Neural crest cell (in vitro differentiated cells): ENCODE data around the gene GLRX5. TPM values are rescaled to one million over a fixed set of nuclear protein-coding genes. Genes with fewer than 3 reads are reported as not detected.

Experiments
- DNase-seq: peaks from one replicate; pipeline ENCODE4 v3.0.0; 2021; ENCODE audit warnings: low read depth, mixed read lengths, low spot score
- H3K27ac Mint-ChIP-seq: one replicate; pipeline ENCODE4 v1.8.0; 2021; ENCODE audit warnings: mild to moderate bottlenecking, mixed read lengths; ENCODE audit not compliant: unreplicated experiment
- H3K27me3 Mint-ChIP-seq: 2 replicates; pipeline ENCODE4 v1.8.0; 2021; ENCODE audit warnings: low read depth, mild to moderate bottlenecking, mixed read lengths
- H3K36me3 Mint-ChIP-seq: 2 replicates; pipeline ENCODE4 v1.8.0; 2021; ENCODE audit warnings: low read depth, mild to moderate bottlenecking, mixed read lengths
- H3K4me1 Mint-ChIP-seq: 2 replicates; pipeline ENCODE4 v1.8.0; 2021; ENCODE audit warnings: mixed read lengths
- H3K4me3 Mint-ChIP-seq: one replicate; pipeline ENCODE4 v1.8.0; 2021; ENCODE audit warnings: mild to moderate bottlenecking, mixed read lengths
- H3K9me3 Mint-ChIP-seq: 2 replicates; pipeline ENCODE4 v1.8.0; 2021; ENCODE audit warnings: mixed read lengths
- CTCF ChIP-seq: fragments of 200-600 bp; sonication (generic); conservative IDR thresholded peaks from 2 replicates; pipeline ENCODE4 v1.5.0; 2021; ENCODE audit warnings: antibody characterized with exemption, mild to moderate bottlenecking
- total RNA-seq: library from RNA; stranded (reverse); gene quantifications from 2 replicates; pipeline ENCODE4 v1.2.1, GENCODE V29; 2021

The GLRX5 gene
- total RNA-seq, 1 donor from 2014 or later, result 69.3 TPM

DNA sequence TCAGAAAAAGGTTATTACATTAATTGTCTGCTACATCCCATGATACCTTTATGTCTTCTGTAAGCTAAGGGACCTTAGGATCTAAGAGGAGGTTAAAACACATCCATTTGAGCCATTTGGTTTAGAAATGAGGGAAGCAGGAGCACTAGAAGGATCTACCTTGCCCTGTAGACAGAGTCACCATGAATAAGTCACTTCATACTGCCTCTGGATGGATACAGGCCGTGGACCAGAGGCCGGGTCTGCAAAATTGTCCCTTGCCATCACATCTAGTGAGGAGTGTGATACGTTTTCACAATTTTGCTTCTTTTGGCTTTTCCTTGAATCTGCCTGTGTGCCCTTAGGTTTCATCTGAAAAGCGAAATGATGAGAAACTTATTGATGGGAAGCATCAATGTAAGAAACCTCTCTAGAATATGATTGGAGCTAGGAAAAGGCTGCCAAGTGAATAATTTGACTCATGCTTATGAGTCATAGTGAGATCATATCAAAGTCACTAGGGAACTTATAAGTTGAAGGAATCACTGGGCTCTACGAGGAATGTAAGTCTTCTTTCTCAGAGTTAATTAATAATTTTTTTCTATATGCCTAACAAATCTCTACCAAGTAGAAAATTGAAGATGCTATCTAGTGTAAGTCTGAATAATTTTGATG lies 10.8 kb downstream of the GLRX5 start:
- Mint-ChIP-seq H3K4me1 (peaks cover 9% of the 10 kb centered on the region), H3K9me3 (no peaks in the 10 kb centered on the region), H3K27ac (no peak overlapping the region), H3K4me3 (no peak overlapping the region), H3K27me3 (no peaks in the 10 kb centered on the region), H3K36me3 (peaks cover 10% of the 10 kb centered on the region)
- DNase-seq, result no peak
- TF ChIP-seq CTCF, result no peak

DNA sequence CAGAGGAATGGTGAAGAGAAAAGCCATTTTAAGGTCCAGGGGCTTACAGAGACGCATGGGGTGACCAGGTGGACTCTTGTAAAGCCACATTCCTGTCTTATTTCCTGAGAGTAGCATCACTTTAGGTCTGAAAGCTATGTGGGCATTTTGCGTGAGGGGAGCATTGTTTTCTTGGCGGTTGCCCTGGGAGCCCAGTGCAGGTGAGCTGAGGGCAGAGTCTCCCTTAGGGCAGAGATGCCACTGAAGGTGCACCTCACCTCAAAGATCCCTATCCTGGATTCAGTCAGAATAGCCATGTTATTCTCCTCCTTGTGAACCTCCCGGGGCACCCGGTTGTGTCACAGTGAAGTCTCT lies 12.4 kb downstream of the GLRX5 start:
- Mint-ChIP-seq H3K27ac (no peak overlapping the region), H3K36me3 (peaks cover 14% of the 10 kb centered on the region), H3K4me3 (no peak overlapping the region), H3K4me1 (peaks cover 9% of the 10 kb centered on the region), H3K9me3 (peaks cover 5% of the 10 kb centered on the region), H3K27me3 (no peaks in the 10 kb centered on the region)
- no peak for TF ChIP-seq CTCF
- no peak for DNase-seq

DNA sequence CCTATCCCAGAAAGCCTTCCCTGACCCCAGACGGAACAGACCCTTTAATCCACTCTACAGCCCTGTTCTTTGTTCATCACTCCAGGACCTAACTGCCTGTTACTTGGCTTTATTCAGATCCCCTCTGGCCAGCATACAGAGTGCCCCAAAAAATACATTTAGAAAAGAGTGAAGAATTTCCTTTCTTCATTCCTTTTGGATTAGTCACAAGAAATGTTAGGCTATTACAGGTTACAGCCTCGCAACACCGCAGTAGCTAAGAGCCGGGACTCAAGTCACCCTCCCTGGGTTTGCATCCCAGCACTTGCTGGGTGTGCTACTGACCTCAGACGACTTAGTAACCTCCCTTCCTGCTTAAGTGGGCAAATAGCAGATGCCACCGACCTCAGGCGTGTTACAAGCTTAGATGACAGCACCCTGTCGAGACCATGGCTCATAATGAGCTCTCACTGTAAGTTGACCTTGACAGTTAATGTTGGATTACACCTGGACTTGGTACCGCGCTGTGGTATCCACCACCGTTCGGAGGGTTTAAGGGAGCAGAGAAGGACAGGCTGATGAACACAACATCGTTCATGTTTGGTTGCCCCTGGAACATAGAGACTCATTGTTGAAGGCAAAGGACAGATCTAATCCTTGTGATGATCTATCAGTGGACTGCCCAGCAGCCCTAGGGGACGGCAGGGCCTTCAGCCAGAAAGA lies 12.9 kb downstream of the GLRX5 start:
- peaks cover 9% of the 10 kb centered on the region for H3K4me1 Mint-ChIP-seq
- H3K9me3 Mint-ChIP-seq, result peaks cover 5% of the 10 kb centered on the region
- H3K27me3 Mint-ChIP-seq, result no peaks in the 10 kb centered on the region
- H3K4me3 Mint-ChIP-seq, result no peak overlapping the region
- H3K36me3 Mint-ChIP-seq, result peaks cover 14% of the 10 kb centered on the region
- DNase-seq, result no peak
- no peak for TF ChIP-seq CTCF
- H3K27ac Mint-ChIP-seq, result no peak overlapping the region

GRCh38 chr14:95548328-95548929 lies 13.6 kb downstream of the GLRX5 start:
- no peak for DNase-seq
- H3K27ac Mint-ChIP-seq, result no peak overlapping the region
- no peak overlapping the region for H3K4me3 Mint-ChIP-seq
- H3K27me3 Mint-ChIP-seq, result no peaks in the 10 kb centered on the region
- H3K9me3 Mint-ChIP-seq, result peaks cover 5% of the 10 kb centered on the region
- peaks cover 14% of the 10 kb centered on the region for H3K36me3 Mint-ChIP-seq
- peaks cover 9% of the 10 kb centered on the region for H3K4me1 Mint-ChIP-seq
- no peak for TF ChIP-seq CTCF

DNA sequence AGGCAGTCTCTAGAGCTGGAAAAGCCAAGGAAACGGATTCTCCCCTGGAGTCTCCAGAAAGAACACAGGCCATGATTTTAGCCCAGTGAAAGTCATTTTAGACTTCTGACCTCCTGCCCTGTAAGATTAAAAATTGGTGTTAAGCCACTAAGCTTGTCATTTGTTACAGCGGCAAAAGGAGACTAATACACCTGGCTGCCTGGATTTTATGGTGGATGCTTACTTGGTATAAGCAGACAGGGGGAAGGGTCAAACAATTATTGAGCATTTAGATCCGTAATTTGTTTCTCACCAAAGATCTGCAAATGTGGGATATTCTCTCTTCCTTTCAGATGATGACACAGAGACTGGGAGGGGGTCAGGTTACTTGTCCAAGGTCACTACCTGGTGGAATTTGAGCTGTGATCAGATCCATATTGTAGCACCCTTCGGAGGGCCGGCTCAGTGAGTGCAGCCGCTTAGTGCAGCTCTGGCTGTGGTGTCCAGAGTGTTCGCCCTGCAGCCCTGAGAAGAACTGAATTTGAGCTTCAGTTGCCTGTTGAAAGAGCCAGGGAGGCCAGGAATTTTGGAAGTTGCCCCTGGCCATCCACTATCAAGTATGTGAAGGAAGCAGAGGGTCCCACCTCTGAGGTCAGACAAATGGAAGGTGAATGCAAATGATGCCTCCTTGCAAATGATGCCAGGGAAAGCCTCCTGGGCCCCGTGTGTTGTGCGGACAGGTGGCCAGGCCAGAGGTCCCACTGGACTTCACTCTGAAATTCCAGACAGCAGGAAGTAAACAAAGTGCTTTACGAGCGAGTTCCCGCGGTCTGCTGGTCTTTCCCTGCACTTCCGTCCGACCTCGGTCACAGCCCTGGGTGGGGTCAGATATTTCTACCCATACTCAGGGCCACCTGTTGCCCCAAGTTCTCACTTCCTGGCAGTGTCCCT lies 15.1 kb downstream of the GLRX5 start:
- Mint-ChIP-seq H3K9me3 (peaks cover 5% of the 10 kb centered on the region), H3K4me1 (peaks cover 9% of the 10 kb centered on the region), H3K4me3 (no peak overlapping the region), H3K27ac (peak overlapping the region; percentile 35), H3K36me3 (peaks cover 12% of the 10 kb centered on the region), H3K27me3 (no peaks in the 10 kb centered on the region)
- TF ChIP-seq CTCF, result no peak
- no peak for DNase-seq
